GM12874 (cell line): ENCODE data around the gene NR0B1.

Experiments
- TF ChIP-seq, protein P1 (sequence below): IDR thresholded peaks from 2 replicates; pipeline ENCODE4 v1.5.1; 2011; ENCODE audit warnings: low read depth, mild to moderate bottlenecking, control low read depth, low read length, moderate library complexity; ENCODE audit not compliant: insufficient read depth

NR0B1 gene

DNA sequence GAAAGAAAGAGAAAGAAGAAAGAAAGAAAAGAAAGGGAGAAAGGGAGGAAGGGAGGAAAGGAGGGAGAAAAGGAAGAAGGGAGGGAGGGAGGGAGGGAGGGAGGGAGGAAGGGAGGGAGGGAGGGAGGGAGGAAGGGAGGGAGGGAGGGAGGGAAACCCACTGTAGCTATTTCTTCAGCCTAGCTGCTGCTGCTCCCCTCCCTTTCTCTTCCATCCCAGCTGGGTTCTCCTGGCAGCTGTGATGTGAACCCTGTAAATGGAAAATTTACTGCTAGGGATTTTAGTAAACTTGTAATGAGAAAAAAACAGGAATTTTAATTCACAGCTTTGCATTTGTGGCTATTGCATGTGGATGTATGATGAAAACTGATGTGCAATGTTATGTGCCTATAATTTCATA, 8.0 kb downstream of the NR0B1 start:
- TF ChIP-seq, protein P1, sequence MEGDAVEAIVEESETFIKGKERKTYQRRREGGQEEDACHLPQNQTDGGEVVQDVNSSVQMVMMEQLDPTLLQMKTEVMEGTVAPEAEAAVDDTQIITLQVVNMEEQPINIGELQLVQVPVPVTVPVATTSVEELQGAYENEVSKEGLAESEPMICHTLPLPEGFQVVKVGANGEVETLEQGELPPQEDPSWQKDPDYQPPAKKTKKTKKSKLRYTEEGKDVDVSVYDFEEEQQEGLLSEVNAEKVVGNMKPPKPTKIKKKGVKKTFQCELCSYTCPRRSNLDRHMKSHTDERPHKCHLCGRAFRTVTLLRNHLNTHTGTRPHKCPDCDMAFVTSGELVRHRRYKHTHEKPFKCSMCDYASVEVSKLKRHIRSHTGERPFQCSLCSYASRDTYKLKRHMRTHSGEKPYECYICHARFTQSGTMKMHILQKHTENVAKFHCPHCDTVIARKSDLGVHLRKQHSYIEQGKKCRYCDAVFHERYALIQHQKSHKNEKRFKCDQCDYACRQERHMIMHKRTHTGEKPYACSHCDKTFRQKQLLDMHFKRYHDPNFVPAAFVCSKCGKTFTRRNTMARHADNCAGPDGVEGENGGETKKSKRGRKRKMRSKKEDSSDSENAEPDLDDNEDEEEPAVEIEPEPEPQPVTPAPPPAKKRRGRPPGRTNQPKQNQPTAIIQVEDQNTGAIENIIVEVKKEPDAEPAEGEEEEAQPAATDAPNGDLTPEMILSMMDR, result no peak

DNA sequence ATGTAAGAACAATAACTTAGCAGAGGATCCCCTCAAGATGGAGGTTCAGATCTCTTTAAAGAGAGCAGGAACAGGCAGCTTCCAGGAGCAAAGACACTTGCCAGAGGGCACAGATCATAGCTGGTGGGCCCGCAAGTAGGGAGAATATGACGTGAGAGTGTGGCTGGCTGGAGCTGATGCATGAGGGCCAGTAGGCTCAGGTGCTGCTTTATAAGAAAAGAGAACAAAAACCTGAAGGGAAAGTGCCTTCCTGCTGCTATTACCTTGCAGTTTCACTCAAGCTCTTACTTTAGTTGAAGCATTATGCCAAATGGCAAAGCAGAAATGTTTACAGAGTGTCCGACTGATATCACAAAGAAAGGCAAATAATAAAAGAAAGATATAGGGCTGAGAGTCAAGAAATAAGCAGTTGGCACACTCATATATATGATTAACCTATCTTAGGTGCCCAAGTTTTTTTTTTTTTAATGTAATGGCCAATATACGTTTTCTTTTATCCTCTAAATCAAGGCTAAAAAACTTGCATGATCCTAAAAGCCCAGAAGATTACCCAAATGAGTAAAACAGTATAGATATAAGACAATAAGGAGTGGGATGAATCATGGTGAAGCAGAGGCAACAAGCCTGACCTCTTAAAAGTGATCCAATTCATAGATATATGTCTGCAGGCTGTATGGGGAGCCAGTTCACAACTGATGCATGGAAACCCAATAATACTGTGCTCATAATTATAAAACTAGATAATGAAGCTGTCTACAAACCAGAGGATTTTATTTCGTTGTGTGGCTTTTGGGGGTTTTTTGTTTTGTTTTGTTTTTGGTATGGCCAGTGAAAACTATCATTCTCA, 12.6 kb downstream of the NR0B1 start:
- TF ChIP-seq, protein P1, result no peak

DNA sequence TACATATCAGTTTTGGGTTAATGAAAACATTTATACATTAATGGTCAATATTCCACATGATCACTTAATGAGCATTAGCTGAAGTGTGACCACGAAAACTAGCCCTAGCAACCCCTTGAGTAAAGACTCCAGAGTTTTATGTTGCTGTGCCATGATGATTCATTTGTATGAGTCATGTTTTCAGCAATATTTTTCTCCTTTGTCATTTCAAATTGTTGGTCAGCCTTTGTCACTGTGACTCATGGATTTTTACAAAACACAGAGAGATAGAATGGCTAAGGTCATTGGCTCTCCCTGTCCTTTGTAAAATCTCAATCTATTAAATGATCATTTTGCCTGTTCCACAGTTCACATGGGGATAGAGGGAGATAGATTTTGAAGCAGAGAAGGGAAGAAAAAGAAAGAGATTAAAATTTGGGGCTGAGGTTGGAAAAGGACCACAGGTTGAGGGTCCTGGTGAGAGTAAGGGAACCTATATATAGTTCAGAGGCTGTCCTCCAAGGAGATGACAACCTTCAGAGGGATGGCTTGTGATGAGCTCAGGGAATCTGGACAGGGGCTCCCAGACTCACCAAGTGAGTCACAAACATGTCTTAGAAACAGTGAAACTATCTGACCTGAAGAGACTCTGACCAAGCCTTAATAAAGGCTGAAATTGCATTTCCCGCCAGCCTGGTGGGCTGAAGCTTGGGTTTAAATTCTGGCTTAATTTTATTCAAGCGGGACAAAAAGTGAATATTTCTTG, 25.6 kb downstream of the NR0B1 start:
- TF ChIP-seq, protein P1, result no peak

DNA sequence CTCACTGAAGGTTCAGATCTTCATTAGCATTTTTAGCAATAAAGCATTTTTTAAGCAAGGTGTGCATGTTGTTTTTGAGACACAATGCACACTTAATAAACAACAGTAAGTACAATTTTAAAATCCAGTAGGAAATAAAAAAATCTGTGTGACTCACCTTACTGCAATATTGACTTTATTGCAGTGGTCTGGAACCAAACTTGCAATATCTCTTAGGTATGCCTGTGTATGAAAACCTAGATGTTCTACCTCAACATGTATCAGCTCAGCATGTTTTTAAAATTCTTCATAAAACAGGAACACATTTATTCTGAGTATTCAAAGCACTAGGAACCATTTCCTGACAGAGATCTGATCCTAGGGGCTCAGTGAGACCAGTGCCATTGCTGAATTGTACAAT, 26.7 kb downstream of the NR0B1 start:
- TF ChIP-seq, protein P1, result no peak

DNA sequence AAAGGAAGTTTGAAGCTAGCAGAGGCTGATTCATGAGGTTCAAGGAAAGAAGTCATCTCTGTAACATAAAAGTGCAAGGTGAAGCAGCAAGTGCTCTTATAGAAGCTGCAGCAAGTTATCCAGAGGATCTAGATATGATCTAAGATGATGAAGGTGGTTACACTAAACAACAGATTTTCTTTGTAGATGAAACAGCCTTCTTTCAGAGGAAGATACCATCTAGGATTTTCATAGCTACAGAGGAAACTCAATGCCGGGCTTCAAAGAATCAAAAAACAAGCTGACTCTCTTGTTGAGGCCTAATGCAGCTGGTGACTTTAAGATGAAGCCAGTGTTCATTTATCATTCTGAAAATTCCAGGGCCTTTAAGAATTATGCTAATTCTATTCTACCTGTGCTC, 28.8 kb downstream of the NR0B1 start:
- TF ChIP-seq, protein P1, result no peak

DNA sequence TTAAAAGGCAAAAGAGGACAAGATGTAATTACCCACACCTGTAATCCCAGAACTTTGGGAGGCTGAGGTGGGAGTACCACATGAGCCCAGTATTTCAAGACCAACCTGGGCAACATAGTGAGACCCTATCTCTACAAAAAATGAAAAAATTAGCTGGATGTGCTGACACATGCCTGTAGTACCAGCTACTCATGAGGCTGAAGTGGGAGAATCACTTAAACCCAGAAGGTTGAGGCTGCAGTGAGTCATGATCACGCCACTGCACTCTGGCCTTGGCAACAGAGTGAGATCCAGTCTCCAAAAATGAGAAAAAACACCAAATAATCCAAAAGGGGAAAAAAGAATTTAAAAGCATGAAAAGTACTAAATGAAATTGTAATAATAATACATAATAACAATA, 30.8 kb downstream of the NR0B1 start:
- TF ChIP-seq, protein P1, result no peak

DNA sequence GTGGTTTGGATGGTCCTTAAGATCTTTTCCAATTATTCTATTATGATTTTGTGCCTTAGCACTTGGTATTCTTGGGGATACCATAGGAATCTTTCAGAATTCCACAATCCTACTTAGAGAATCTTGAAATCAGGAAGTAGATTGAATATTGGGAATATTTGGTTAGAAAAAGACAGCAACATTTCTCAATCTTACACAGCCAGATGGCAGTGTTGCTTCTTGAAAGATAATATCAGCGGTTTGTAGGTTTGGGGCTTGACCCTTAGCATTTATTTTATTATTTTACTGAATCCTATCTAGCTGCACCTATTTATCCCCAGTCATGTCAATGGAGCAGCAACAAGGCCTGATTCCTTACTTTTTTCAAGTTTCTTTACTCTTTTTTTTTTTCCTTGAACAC, 33.7 kb downstream of the NR0B1 start:
- TF ChIP-seq, protein P1, result no peak
